Coronary artery (tissue), 2 donors: ENCODE data around the gene FAM110D.

Experiments used
- DNase-seq: peaks from one replicate; pipeline ENCODE4 v3.0.0-alpha.2; 2017; ENCODE audit warnings: low spot score
- H3K27ac ChIP-seq, 2 donors: fragments of 200-600 bp; sonication (generic); one replicate each; pipeline ENCODE4 v1.5.1; 2016 to 2019
- H3K4me3 ChIP-seq: fragments of 200-600 bp; sonication (generic); 2 replicates; pipeline ENCODE4 v1.5.1; 2016; ENCODE audit warnings: mild to moderate bottlenecking, moderate library complexity
- TF ChIP-seq, protein P1 (sequence below): fragments of 200-600 bp; sonication (generic); IDR thresholded peaks from one replicate; pipeline ENCODE4 v1.5.1; 2019; ENCODE audit warnings: antibody characterized with exemption

Gene FAM110D

DNA sequence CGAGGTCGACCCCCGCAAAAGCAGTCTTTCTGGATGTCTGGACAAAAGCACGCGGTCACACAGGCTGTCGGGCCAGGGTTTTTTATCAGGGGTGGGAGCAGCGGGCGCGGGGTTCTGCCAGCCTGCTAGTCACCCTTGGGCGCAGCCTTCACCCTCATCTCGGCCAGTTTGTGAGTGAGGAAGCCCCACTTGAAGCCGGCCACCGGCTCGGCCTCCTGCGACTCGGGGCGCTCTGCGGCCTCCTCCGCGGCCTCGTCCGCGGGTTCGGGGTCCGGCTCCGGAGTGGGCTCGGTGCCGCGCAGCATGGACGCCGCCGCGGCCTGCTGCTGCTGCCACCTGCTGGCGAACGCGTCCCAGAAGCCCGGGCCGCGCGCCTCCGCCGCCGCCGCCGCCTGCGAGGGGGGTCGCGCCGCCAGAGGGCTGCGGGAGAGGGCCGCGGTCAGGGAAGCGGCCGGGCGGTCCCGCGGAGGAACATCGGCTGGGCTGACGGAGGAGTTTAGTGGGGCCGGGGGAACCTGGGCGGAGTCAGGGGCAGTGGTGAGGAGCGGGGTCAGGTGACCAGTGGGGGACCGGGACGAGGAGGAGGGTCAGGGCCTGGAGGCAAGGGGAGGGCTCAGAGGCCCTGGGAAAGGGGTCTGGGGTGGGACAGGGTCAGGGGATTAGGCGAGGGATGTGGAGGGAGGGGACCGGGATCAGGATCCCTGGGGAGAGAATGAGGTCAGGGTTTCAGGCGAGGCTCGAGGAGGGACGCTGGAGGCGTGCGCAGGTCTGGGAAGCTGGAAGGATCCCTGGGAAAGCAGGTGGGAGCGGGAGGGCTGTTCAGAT is 5.4 kb downstream of the FAM110D start:
- peak overlapping the region; percentile 71 for H3K4me3 ChIP-seq
- DNase-seq, result no peak
- TF ChIP-seq, protein P1, sequence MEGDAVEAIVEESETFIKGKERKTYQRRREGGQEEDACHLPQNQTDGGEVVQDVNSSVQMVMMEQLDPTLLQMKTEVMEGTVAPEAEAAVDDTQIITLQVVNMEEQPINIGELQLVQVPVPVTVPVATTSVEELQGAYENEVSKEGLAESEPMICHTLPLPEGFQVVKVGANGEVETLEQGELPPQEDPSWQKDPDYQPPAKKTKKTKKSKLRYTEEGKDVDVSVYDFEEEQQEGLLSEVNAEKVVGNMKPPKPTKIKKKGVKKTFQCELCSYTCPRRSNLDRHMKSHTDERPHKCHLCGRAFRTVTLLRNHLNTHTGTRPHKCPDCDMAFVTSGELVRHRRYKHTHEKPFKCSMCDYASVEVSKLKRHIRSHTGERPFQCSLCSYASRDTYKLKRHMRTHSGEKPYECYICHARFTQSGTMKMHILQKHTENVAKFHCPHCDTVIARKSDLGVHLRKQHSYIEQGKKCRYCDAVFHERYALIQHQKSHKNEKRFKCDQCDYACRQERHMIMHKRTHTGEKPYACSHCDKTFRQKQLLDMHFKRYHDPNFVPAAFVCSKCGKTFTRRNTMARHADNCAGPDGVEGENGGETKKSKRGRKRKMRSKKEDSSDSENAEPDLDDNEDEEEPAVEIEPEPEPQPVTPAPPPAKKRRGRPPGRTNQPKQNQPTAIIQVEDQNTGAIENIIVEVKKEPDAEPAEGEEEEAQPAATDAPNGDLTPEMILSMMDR, result peak; percentile 72
- peak overlapping the region in 1 of 2 donors; percentile 65 for H3K27ac ChIP-seq

DNA sequence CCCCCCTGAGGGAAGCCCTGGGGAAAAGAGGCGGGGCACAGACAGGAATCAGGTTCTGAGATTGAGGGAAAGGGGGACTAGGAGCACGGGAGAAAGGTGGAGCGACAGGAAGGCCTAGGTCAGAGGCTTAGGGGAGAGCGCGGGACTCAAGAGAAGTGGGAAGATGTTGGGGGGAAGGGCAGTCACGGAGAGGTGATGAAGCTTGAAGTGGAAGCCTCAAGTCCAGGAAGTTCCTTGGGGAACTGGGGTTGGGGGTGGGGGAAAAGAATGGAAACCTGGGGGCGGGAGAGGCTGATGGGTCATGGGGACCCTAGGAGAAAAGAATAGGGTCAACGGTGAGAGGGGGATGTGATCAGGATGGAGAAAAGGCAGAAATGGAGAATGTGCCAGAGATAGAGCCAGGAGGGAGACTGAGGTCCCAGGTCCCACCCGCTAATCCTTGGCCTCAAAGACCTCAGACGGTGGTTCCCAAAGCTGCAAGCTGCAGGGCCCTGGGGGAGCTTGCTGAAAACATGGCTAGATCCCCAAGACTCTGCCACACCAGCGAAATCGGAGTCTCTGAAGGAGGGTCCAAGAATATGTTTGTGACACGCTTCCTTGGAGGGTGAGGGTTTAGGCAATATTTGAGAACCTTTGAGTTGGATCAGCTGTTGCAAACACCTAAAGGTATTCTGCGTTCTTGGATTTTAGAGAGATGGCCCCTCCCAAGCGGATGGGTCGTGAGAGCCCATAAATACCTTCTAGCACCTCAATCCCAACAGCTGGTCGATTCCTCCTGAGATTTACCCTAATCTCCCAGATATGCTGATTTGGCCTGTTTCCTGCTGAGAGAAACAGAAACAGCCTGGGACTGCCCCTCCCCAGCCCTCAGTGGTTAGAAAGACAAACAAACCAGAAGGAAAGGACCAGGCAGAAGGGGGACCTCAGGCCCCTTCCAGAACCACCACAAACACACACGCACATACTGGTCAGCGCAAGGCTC is 6.3 kb downstream of the FAM110D start:
- peak overlapping the region in 1 of 2 donors; percentile 65 for H3K27ac ChIP-seq
- H3K4me3 ChIP-seq, result peak overlapping the region; percentile 71
- TF ChIP-seq, protein P1, result no peak

DNA sequence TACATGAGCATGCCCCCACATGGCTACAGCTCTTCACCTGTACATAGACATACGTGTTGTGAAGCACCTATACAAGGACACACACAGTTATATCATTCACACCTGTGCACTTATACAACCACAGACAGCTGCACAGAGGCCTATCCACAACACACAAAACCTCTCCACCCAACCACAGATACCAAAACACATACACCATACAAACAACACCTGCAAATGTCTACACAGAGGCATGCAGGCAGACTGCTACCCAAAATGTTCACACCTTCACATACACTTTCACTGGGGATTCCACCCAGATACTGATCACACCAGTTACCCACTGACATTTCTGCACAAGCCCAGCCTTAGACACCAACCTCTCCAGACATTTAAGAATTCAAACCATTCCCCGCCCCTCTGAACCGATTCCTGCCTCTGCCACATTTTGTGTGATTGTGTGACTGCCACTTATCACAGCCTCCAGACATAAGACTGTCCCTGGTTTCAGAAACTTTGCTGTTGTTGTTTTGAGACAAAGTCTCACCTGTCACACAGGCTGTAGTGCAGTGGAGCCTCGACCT is 7.9 kb downstream of the FAM110D start:
- no peak overlapping the region for H3K27ac ChIP-seq
- no peak for DNase-seq
- TF ChIP-seq, protein P1, result no peak
- H3K4me3 ChIP-seq, result no peak overlapping the region

More for the DNA sequence above, 6.3 kb downstream of the FAM110D start:
- DNase-seq, result no peak

DNA sequence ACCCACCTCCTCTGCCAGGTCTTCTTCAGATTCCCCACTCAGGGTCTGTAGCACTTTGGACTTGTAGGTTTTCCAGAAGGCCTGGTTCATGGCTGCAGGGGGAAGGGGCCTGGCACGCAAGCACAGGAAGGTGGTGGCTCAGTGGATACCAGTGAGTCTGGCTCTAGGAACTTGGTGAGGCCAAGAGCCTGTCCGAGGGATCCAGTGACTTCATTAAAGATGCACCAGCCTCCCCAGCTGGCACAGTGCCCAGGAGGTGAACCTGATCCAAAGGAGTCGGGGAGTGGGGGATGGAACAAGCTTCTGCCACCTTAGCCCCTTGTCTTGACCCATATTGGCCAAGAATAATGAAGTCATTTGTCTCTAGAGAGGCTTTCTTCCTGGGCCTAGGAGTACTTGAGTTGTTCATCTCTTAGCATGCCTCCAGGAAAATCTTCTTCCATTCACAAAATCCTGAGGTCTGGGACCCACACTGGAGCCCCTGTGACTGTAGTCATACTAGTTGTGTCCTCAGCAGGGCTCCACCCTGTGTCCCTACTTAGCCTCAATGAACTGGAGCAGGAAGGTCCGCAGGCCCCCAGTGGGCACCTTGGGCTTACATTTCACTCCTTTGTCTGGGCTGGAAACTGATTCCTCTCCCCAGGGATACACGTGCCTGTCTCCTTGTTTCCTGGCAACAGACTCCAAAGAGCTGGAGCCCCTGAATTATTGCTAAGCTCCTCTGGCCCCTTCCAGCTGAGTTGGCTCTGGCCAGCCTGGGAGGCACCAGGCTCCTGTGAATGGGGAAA is 9.7 kb downstream of the FAM110D start, which contains the start of gene C1orf232:
C1orf232 (minus strand) TSS at position 554 of the 788 bp plus-strand sequence; CDS start at position 90, 464 bp downstream.
- H3K4me3 ChIP-seq, result peak within 1 kb of the TSS; percentile 93
- DNase-seq, result no peak

DNA sequence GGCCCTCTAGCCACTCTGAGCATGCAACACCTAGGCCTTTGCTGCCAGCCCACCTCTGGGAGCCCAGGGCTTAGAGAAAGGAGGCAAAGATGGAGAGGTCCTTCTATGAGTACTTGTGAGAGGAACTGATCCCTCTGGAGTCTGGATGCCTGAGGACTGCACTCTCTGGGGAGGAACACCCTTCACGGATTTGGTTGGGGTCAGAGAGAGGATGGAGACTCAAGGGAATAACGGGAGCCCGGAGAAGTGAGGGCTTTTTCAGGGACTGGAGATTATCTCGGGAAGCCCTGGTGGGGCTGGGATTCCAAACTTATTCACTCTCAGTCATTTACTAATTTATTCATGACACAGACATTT is 10.3 kb downstream of the FAM110D start:
- Histone ChIP-seq H3K27ac (peak overlapping the region; percentile 68 to 82), H3K4me3 (peak overlapping the region; percentile 93)
- DNase-seq, result no peak
- TF ChIP-seq, protein P1, result no peak

More for the DNA sequence above, 9.7 kb downstream of the FAM110D start, which contains the start of gene C1orf232:
- TF ChIP-seq, protein P1, result no peak
- H3K27ac ChIP-seq, result peak within 1 kb of the TSS; percentile 68 to 82
